H4 (cell line): ENCODE data around the gene TMEM176A. TPM values are rescaled to one million over a fixed set of nuclear protein-coding genes. Genes with fewer than 3 reads are reported as not detected.

Experiments
- DNase-seq: peaks from one replicate; pipeline ENCODE4 v3.0.0-alpha.2; 2015; ENCODE audit warnings: low spot score
- total RNA-seq: library from RNA; depleted of rRNA; stranded (reverse); fragments of >200 nt; shearing (Covaris generic); gene quantifications from 2 replicates; pipeline ENCODE4 v1.2.3, GENCODE V29; 2014; rRNA removed

TMEM176A gene
- total RNA-seq, 1 experiment from 2014 or later = not detected

DNA sequence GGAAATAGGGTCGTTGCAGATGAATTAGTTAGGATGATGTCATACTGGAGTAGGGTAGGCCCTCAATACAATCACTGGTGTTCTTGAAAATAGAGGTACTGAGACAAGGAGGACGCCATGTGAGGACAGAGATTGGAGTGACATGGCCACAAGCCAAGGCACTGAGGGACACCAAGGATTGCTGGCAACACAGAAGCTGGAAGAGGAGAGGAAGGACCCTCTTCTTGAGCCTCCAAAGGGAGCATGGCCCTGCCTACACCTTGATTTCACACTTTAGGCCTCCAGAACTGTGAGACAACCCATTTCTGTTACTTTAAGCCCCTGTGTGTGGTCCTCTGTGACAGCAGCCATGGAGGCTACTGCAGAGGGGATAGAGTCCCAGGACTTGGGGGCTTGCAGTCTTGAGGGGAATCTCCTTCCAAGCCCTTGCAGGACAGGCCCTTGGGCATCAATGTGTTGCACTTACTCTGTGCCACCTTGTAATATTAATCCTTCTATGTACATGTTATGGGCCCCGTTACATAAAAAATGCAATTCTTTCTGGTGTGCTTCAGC is 48.1 kb downstream of the TMEM176A start:
- DNase-seq = no peak

DNA sequence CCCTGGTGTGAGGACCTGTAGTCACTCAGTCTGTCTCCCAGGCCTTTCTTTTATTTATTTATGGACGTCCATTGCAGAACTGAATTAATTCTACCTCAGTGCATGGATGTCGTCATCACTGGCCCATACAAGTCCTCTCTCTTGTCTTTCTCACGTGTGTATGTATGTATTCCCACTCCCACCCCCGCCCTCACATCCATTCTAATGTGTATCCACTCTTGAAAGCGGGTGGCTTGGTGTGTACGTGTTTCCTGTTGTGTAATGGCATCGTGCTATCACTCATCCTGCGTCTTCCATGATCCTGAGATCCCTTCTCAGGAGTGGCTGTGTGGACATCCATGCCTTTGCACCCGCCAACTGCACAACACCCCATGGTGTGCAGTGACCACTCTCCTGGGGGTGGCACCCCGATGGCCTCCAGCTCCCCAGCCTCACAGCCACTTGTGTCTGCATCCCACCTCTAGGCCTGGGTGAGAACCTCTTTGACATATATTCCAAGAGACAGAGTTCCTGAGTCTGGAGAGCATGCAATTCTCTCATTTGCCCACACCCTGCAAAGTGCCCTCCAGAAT is 48.7 kb downstream of the TMEM176A start:
- no peak for DNase-seq

DNA sequence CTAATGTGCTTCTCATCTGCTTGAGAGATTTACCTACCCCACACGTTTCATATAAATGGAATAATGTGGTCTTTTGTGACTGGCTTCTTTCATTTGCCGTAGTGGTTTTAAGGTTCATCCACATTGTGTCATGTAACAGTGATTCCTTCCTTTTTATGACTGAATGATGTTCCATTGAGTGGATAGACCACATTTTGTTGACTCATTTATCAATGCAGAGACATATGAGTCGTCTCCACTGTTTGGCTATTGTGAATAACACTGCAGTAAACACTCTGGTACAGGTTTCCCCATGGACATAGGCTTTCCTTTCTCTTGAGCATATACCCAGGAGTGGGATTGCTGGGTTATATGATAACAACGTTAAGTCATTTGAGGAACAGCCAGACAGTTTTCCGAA is 49.7 kb downstream of the TMEM176A start:
- DNase-seq = no peak

- no peak for DNase-seq
These were observed 51.2 kb downstream of the TMEM176A start for GRCh38 chr7:150851492-150852370.

GRCh38 chr7:150852371-150852905 is 51.9 kb downstream of the TMEM176A start, which contains the start of gene AOC1:
Gene AOC1 (plus strand): TSS chr7:150852517. CDS start chr7:150856471, 3,954 bp downstream.
- no peak for DNase-seq

DNA sequence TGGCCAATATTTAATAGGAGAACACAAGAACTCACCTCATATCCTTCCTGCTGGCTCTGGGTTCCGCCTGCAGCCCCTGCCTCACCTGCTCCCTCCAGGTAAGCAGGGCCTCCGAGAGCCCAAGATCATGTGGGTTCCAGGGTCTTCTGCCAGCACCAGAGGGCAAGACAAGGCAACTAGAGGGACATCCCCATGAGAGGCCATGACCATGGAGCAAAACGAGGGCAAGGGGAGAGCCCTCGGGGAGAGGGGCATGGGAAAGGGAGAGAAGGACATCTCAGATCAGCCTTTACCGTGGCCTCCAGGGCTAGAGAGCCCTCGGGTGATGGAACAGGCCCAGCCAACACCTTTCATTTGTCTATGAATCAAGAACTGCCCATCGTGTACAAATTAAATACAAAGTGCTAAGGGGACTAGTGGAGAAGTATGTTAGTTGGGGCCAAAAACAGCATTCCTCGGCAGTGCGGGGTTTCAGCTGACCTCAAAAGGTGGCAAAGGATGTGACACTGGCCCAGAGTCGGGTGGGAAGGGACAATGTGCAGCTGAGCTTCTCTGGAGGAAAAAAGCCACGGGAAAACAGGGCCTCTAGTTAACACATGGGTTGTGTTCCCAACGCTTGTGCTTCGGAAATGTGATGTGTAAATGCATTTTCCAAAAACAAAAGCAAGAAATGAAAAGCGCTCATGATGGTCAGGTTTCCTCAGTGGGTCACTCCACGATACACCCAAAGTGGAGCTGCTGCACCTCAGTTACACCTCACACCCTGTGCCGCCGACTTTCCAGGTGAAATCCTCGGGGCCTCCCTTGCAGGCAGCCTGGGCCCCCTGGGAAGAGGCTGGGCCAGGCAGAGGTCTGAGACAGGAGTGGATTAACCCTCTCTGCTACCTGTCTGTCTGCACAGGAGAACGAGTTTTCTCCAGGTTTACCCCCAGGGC is 53.8 kb downstream of the TMEM176A start:
- no peak for DNase-seq

Other genes with a start within 250 kb of the TMEM176A start
- gene GIMAP4, start 233.4 kb upstream of the TMEM176A start, total RNA-seq = 0.12 TPM in 1 of 2 replicates, not detected in the other
- gene GIMAP6, start 168.4 kb upstream of the TMEM176A start, total RNA-seq = 0.41 and 0.56 TPM in 2 replicates
- 19.7 and 22.0 TPM in 2 replicates for gene GIMAP2, start 115.1 kb upstream of the TMEM176A start, total RNA-seq
- not detected in 2 replicates for gene GIMAP1, start 84.2 kb upstream of the TMEM176A start, total RNA-seq
- 0.12 and 1.2 TPM in 2 replicates for gene GIMAP5, start 63.4 kb upstream of the TMEM176A start, total RNA-seq
- 0.27 and 0.76 TPM in 2 replicates for gene TMEM176B, start 405 bp upstream of the TMEM176A start, total RNA-seq
- 0.31 TPM in 1 of 2 replicates, not detected in the other for gene AOC1, start 51.7 kb downstream of the TMEM176A start, total RNA-seq
- 0.58 and 0.84 TPM in 2 replicates for gene KCNH2, start 177.6 kb downstream of the TMEM176A start, total RNA-seq
- gene NOS3, start 190.2 kb downstream of the TMEM176A start, total RNA-seq = 0.29 and 0.60 TPM in 2 replicates
- gene ATG9B, start 223.7 kb downstream of the TMEM176A start, total RNA-seq = 0.17 TPM in 1 of 2 replicates, not detected in the other
- 25.2 and 26.5 TPM in 2 replicates for gene ABCB8, start 227.7 kb downstream of the TMEM176A start, total RNA-seq
- gene ASIC3, start 247.8 kb downstream of the TMEM176A start, total RNA-seq = 0.10 TPM in 1 of 2 replicates, not detected in the other